ENCODE data around the gene ASAP2.

- TF ChIP-seq CTCF (IDR thresholded peaks at IDR 0.05; ENCODE audit: low read length) (no peak), EZH2 (IDR thresholded peaks at IDR 0.05; ENCODE audit: borderline replicate concordance, low read length) (no peak)
These were observed 202.1 kb downstream of the ASAP2 start for GRCh38 chr2:9408641-9409151.
